T-helper 17 cell (primary cell): ENCODE results near the gene SSX2IP. TPM values are rescaled to one million over a fixed set of nuclear protein-coding genes. Genes with fewer than 3 reads are reported as not detected.
A peak's percentile ranks its signal among the peaks of the same experiment; 100 is the strongest.
"Not testable (repeated sequence)": the region's sequence is repeated elsewhere in the genome, so short reads cannot be mapped to it uniquely, and the experiment has no call there.

ENCODE experiments used
- ATAC-seq: fragments of 150-1000 bp; cut with Tn5 transposase; 2 replicates; pipeline ENCODE4 v1.10.0; 2021; ENCODE audit warnings: mild to moderate bottlenecking, moderate library complexity
- DNase-seq, 3 donors: peaks; one replicate each; pipeline versions ENCODE4 v3.0.0 to v3.0.0-alpha.2; 2020 to 2021
- H3K9me3 ChIP-seq: one replicate; pipeline ENCODE4 v1.7.0; 2013; ENCODE audit warnings: low read length, mild to moderate bottlenecking; ENCODE audit not compliant: control insufficient read depth, poor library complexity, severe bottlenecking
- H3K27ac Mint-ChIP-seq: one replicate; pipeline ENCODE4 v1.8.0; 2022; ENCODE audit warnings: mild to moderate bottlenecking, moderate library complexity, mixed read lengths
- H3K27me3 Mint-ChIP-seq: one replicate; pipeline ENCODE4 v1.8.0; 2022; ENCODE audit warnings: mixed read lengths
- H3K36me3 Mint-ChIP-seq: one replicate; pipeline ENCODE4 v1.8.0; 2022; ENCODE audit warnings: low read depth, mixed read lengths
- H3K4me1 Mint-ChIP-seq: one replicate; pipeline ENCODE4 v1.8.0; 2022; ENCODE audit warnings: mild to moderate bottlenecking, mixed read lengths
- H3K4me3 Mint-ChIP-seq: one replicate; pipeline ENCODE4 v1.8.0; 2022; ENCODE audit warnings: mild to moderate bottlenecking, moderate library complexity, mixed read lengths
- total RNA-seq, 4 donors: library from RNA in 2 of 4; stranded (reverse) in 2 of 4; gene quantifications; one replicate each; pipeline ENCODE4 v1.2.3 and lab custom pipeline; 2022 to 2026

SSX2IP gene, protein sequence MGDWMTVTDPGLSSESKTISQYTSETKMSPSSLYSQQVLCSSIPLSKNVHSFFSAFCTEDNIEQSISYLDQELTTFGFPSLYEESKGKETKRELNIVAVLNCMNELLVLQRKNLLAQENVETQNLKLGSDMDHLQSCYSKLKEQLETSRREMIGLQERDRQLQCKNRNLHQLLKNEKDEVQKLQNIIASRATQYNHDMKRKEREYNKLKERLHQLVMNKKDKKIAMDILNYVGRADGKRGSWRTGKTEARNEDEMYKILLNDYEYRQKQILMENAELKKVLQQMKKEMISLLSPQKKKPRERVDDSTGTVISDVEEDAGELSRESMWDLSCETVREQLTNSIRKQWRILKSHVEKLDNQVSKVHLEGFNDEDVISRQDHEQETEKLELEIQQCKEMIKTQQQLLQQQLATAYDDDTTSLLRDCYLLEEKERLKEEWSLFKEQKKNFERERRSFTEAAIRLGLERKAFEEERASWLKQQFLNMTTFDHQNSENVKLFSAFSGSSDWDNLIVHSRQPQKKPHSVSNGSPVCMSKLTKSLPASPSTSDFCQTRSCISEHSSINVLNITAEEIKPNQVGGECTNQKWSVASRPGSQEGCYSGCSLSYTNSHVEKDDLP
- 10 to 100 TPM in 1 of 2 donors, 1 to 10 TPM in 1; 6.6 to 17.2 TPM for total RNA-seq
- 8.0 to 19.7 reads per million in 2 donors for total RNA-seq (lab: John Stamatoyannopoulos, UW)

- no peaks in the 10 kb centered on the region for H3K9me3 ChIP-seq
- Mint-ChIP-seq H3K27ac (peak within 1 kb of the TSS; percentile 99), H3K36me3 (peaks cover 5% of the 10 kb centered on the region), H3K4me3 (peak within 1 kb of the TSS; percentile 95), H3K27me3 (no peaks in the 10 kb centered on the region), H3K4me1 (peaks cover 52% of the 10 kb centered on the region)
- ATAC-seq (peak; percentile 90), DNase-seq (peak; percentile 97 to 100 (median 99))
Measured at GRCh38 chr1:84690397-84691121, at the start of gene SSX2IP. Gene SSX2IP (minus strand): TSS chr1:84690461. CDS start chr1:84671219, 19,242 bp downstream.

DNA sequence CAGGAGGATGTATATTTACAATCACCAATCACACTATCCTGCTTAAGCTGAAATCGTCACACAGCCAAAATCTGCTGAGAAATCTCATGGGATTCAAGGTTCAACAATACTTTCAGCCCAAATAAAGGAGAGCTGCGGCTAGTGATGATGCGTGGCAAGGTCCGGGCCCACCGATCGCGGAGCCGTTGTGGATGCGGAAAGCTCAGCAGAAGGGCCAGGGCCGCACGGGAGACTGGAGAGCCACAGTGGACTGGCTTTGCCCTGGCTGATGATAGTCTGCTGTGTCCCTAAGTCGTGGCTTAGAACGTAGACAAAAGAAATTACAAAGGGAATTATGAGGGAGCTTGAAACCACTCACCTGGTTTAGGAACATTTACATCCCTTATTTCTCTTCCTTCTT, 48.0 kb upstream of the SSX2IP start:
- no peak for ATAC-seq
- no peak for DNase-seq
- Mint-ChIP-seq H3K4me1 (peaks cover 9% of the 10 kb centered on the region), H3K36me3 (peaks cover 3% of the 10 kb centered on the region), H3K27me3 (peaks cover 43% of the 10 kb centered on the region), H3K4me3 (no peak overlapping the region), H3K27ac (no peak overlapping the region)
- H3K9me3 ChIP-seq, result no peaks in the 10 kb centered on the region

- Mint-ChIP-seq H3K27me3 (peaks cover 43% of the 10 kb centered on the region), H3K4me1 (peaks cover 9% of the 10 kb centered on the region), H3K36me3 (peaks cover 3% of the 10 kb centered on the region), H3K27ac (no peak overlapping the region), H3K4me3 (no peak overlapping the region)
- no peak for DNase-seq
- H3K9me3 ChIP-seq, result no peaks in the 10 kb centered on the region
- ATAC-seq, result no peak
Measured at GRCh38 chr1:84737590-84737989, 47.3 kb upstream of the SSX2IP start.

DNA sequence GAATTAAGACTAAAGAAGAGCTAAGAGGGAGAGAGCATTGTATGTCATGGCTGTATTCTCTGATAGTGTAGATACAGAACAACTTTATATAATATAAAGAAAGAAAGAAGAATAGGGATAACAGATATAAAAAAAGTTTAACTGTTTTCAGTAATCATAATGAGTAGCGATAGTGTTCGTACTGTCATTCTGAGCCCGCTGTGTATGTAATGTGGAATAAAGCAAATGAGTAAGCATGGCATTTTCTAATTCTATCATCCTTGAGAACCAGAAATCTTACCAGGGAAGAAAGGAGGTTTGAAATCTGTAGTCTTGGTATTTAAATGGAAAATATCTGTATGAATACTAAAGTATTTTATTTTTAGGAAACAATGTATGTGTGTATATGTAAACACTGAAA, 46.7 kb upstream of the SSX2IP start:
- H3K27ac Mint-ChIP-seq, result no peak overlapping the region
- peaks cover 9% of the 10 kb centered on the region for H3K4me1 Mint-ChIP-seq
- DNase-seq (no peak), ATAC-seq (no peak)
- no peak overlapping the region for H3K4me3 Mint-ChIP-seq
- H3K36me3 Mint-ChIP-seq, result peaks cover 3% of the 10 kb centered on the region
- peaks cover 43% of the 10 kb centered on the region for H3K27me3 Mint-ChIP-seq
- no peaks in the 10 kb centered on the region for H3K9me3 ChIP-seq

GRCh38 chr1:84736445-84736844, 46.2 kb upstream of the SSX2IP start:
- H3K27ac Mint-ChIP-seq, result no peak overlapping the region
- no peak for ATAC-seq
- no peaks in the 10 kb centered on the region for H3K9me3 ChIP-seq
- H3K27me3 Mint-ChIP-seq, result peaks cover 43% of the 10 kb centered on the region
- peaks cover 3% of the 10 kb centered on the region for H3K36me3 Mint-ChIP-seq
- no peak for DNase-seq
- peaks cover 9% of the 10 kb centered on the region for H3K4me1 Mint-ChIP-seq
- no peak overlapping the region for H3K4me3 Mint-ChIP-seq

DNA sequence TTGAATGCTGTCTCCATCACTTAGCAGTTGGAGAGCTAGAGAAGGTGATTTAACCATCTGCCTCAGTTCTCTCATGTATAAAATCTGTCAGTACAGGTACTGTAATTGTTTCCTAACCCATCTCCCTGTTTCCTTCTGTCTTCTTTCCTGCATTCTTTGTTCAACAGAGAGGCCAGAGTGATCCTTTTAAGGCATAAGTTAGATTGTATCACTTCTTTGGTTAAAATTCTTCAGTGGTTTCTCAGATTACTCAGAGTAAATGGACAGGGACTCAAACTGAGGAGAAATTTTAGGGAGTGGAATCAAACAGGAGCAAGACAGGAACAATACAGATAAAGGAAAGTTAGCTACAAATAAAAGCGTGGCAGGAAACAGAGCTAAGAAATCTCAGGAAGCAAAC, 45.2 kb upstream of the SSX2IP start:
- no peak for ATAC-seq
- no peaks in the 10 kb centered on the region for H3K9me3 ChIP-seq
- DNase-seq, result no peak
- peaks cover 43% of the 10 kb centered on the region for H3K27me3 Mint-ChIP-seq
- H3K36me3 Mint-ChIP-seq, result peaks cover 3% of the 10 kb centered on the region
- no peak overlapping the region for H3K4me3 Mint-ChIP-seq
- H3K27ac Mint-ChIP-seq, result no peak overlapping the region
- H3K4me1 Mint-ChIP-seq, result peaks cover 7% of the 10 kb centered on the region

DNA sequence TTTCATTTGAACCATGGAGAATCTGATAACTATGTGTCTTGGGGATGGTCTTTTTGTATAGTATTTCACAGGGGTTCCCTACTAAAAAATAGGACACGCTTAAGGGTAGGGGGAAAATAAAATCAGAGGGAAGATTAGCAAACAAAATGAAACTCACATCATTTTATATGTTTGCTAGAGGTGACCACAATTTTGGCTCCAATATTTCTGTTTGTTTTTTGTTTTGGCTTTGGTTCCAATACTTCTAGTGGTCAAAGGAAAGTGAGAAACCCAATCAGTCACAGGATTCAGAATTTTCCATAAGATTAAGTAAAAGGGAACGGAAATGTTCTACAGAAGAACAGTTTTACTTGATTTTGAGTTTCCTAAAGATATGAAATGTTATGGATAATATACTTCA, 42.3 kb upstream of the SSX2IP start:
- ATAC-seq, result no peak
- peaks cover 44% of the 10 kb centered on the region for H3K27me3 Mint-ChIP-seq

DNA sequence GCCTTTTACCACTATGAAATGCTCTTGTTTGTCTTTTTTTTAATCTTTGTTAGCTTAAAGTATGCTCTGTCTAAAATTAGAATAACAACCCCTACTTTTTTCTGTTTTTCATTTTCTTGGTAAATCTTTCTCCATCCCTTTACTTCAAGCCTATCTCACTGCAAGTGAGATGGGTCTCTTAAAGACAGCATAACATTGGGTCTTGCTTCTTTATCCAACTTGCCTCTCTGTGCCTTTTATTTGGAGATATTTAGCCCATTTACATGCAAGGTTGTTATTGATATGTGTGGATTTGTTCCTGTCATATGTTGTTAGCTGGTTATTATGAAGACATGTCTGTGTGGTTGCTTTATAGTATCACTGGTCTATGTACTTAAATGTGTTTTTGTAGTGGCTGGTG, 41.3 kb upstream of the SSX2IP start:
- no peak for ATAC-seq
- no peaks in the 10 kb centered on the region for H3K9me3 ChIP-seq
- H3K27ac Mint-ChIP-seq, result no peak overlapping the region
- peaks cover 34% of the 10 kb centered on the region for H3K27me3 Mint-ChIP-seq
- no peak for DNase-seq
- H3K4me1 Mint-ChIP-seq, result peaks cover 4% of the 10 kb centered on the region
- H3K36me3 Mint-ChIP-seq, result peaks cover 3% of the 10 kb centered on the region
- H3K4me3 Mint-ChIP-seq, result no peak overlapping the region

More for the DNA sequence above, 42.3 kb upstream of the SSX2IP start:
- H3K4me3 Mint-ChIP-seq, result no peak overlapping the region
- no peaks in the 10 kb centered on the region for H3K9me3 ChIP-seq
- H3K36me3 Mint-ChIP-seq, result peaks cover 3% of the 10 kb centered on the region
- DNase-seq, result no peak
- no peak overlapping the region for H3K27ac Mint-ChIP-seq
- H3K4me1 Mint-ChIP-seq, result peaks cover 6% of the 10 kb centered on the region

GRCh38 chr1:84727711-84728110, 37.5 kb upstream of the SSX2IP start:
- not testable (repeated sequence) for H3K27ac Mint-ChIP-seq, H3K4me3 Mint-ChIP-seq, H3K9me3 ChIP-seq, H3K36me3 Mint-ChIP-seq, H3K4me1 Mint-ChIP-seq, ATAC-seq, DNase-seq
- H3K27me3 Mint-ChIP-seq, result peaks cover 10% of the 10 kb centered on the region

DNA sequence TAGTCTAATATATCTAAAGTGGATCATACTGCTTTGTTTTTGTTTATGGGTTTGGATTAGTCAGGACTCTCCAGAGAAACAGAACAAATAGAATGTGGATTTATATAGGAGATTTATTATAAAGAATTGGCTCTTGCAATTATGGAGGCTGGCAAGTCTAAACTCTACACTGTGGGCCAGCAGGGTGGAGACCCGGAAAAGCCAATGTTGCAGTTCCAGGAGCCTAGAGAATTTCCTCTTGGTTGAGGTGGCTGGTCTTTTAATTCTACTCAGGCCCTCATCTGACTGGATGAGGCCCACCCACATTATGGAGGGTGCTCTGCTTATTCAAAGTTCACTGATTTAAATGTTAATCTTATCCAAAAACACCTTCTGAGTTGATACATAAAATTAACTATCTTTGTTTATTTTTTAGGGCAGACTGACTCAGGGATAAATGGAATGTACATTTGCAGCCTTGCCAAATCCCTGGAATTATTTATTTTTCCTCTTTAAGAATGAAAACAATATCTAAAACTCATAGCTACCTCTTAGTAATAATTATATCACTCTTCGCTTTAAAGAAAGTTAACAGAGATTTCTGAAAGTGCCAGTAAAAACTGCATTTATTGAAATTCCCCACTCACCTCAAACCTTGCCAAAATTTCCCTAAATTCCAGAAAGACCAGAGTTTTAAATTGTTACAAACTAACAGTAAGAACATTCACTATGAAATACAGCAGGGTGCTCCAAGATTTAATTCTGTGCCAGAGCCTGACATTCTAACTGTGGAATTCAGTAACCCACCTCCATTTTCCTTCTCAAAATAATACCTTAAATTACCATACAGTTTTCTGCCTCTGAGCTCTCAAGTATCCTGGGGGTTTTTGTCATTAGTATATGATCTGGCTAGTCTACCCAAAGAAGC, 36.6 kb upstream of the SSX2IP start:
- DNase-seq (no peak), ATAC-seq (no peak)
- H3K36me3 Mint-ChIP-seq, result no peaks in the 10 kb centered on the region
- H3K27ac Mint-ChIP-seq, result no peak overlapping the region
- H3K4me3 Mint-ChIP-seq, result no peak overlapping the region
- H3K27me3 Mint-ChIP-seq, result peaks cover 10% of the 10 kb centered on the region
- no peaks in the 10 kb centered on the region for H3K9me3 ChIP-seq
- peaks cover 4% of the 10 kb centered on the region for H3K4me1 Mint-ChIP-seq

DNA sequence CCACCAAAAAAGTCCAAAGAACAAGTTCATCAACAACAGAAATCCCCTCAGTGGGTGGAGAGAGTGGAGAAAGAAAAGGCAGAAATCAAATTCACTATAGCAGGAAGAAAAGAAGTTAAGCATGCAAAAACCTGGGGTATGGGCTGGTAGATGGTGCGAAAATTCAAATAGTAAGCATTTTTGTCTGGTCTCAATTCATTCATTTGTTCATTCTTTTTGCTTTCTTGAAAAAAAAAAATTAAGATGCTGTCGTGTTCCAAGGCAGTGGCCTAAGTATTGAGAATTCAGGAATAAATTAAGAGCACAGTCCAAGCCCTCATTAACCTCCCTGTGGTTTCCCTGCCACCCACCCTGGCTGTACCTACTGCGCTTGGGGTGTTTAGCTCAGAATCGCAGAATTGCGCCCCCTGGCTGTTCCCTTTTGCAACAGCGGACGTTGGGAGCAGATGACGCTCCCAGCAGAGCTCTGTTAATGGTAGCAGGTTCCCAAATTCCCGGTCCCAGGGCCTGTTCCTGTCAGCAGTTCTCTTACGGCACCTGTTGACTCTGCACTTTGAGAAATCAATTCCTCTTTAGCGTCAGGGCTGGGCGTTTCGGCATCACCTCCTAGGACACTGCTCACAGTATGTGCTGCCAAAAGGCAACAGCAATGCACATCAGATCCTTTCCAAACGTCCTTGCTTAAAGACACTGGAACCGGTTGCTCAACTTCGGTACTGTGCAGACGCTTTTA, 34.0 kb upstream of the SSX2IP start:
- H3K4me1 Mint-ChIP-seq, result peaks cover 12% of the 10 kb centered on the region
- no peak overlapping the region for H3K4me3 Mint-ChIP-seq
- H3K27me3 Mint-ChIP-seq, result peaks cover 10% of the 10 kb centered on the region
- H3K27ac Mint-ChIP-seq, result no peak overlapping the region
- no peaks in the 10 kb centered on the region for H3K36me3 Mint-ChIP-seq
- H3K9me3 ChIP-seq, result no peaks in the 10 kb centered on the region
- peak; percentile 31 to 39 (median 36) for DNase-seq
- ATAC-seq, result peak; percentile 68

- no peaks in the 10 kb centered on the region for H3K36me3 Mint-ChIP-seq
- H3K4me3 Mint-ChIP-seq, result no peak overlapping the region
- H3K27me3 Mint-ChIP-seq, result no peaks in the 10 kb centered on the region
- H3K9me3 ChIP-seq, result no peaks in the 10 kb centered on the region
- H3K27ac Mint-ChIP-seq, result no peak overlapping the region
- ATAC-seq, result no peak
- DNase-seq, result no peak
- peaks cover 12% of the 10 kb centered on the region for H3K4me1 Mint-ChIP-seq
Measured at GRCh38 chr1:84722794-84723193, 32.5 kb upstream of the SSX2IP start.
